ENCODE data around the gene CCDC85A.

- TF ChIP-seq CTCF (IDR thresholded peaks at IDR 0.05; ENCODE audit: poor library complexity, severe bottlenecking) (no peak), POLR2AphosphoS5 (IDR thresholded peaks at IDR 0.05) (no peak), TAF1 (IDR thresholded peaks at IDR 0.05; ENCODE audit: low read depth) (no peak), EZH2 (IDR thresholded peaks at IDR 0.05; ENCODE audit: borderline replicate concordance, insufficient read depth, low read length, poor library complexity, severe bottlenecking) (no peak), REST (IDR thresholded peaks at IDR 0.05; ENCODE audit: borderline replicate concordance) (no peak)
These were observed 195.3 kb downstream of the CCDC85A start for GRCh38 chr2:56379066-56379465.
